Measurements from ENCODE around the gene GRAMD2A.

The GRAMD2A gene

GRCh38 chr15:72169236-72169920, 28.2 kb downstream of the GRAMD2A start:
- in situ Hi-C loops (cut with MboI; ENCODE audit: low sequenced_read_pairs): no loop called here

GRCh38 chr15:72168808-72169190, 28.8 kb downstream of the GRAMD2A start:
- in situ Hi-C loops (cut with MboI; ENCODE audit: low sequenced_read_pairs): no loop called here

- in situ Hi-C loops (cut with MboI; ENCODE audit: low sequenced_read_pairs): no loop called here
Measured at GRCh38 chr15:72168131-72168807, 29.3 kb downstream of the GRAMD2A start.

- in situ Hi-C loops (cut with MboI; ENCODE audit: low sequenced_read_pairs): no loop called here
Measured at GRCh38 chr15:72167445-72167844, 30.1 kb downstream of the GRAMD2A start.

GRCh38 chr15:72166716-72167417, 30.7 kb downstream of the GRAMD2A start:
- in situ Hi-C loops (cut with MboI; ENCODE audit: low sequenced_read_pairs): no loop called here

GRCh38 chr15:72163719-72164118, 33.9 kb downstream of the GRAMD2A start:
- in situ Hi-C loops (cut with MboI; ENCODE audit: low sequenced_read_pairs): no loop called here

- in situ Hi-C loops (cut with MboI; ENCODE audit: low sequenced_read_pairs): no loop called here
Measured at GRCh38 chr15:72162569-72162968, 35.0 kb downstream of the GRAMD2A start.

GRCh38 chr15:72161361-72162132, 36.0 kb downstream of the GRAMD2A start:
- in situ Hi-C loops (cut with MboI; ENCODE audit: low sequenced_read_pairs): no loop called here

GRCh38 chr15:72160696-72161245, 36.8 kb downstream of the GRAMD2A start:
- in situ Hi-C loops (cut with MboI; ENCODE audit: low sequenced_read_pairs): no loop called here

- in situ Hi-C loops (cut with MboI; ENCODE audit: low sequenced_read_pairs): loop anchor here (10.0 kb wide), 1 partner anchor 412 kb away; no protein-coding TSS in a partner anchor
Measured at GRCh38 chr15:72156928-72157327, 40.7 kb downstream of the GRAMD2A start.

- in situ Hi-C loops (cut with MboI; ENCODE audit: low sequenced_read_pairs): loop anchor here (10.0 kb wide), 1 partner anchor 411 kb away; no protein-coding TSS in a partner anchor
Measured at GRCh38 chr15:72155635-72156616, 41.7 kb downstream of the GRAMD2A start.

GRCh38 chr15:72155003-72155621, 42.5 kb downstream of the GRAMD2A start:
- in situ Hi-C loops (cut with MboI; ENCODE audit: low sequenced_read_pairs): loop anchor here (10.0 kb wide), 1 partner anchor 410 kb away; no protein-coding TSS in a partner anchor

- in situ Hi-C loops (cut with MboI; ENCODE audit: low sequenced_read_pairs): loop anchor here (10.0 kb wide), 1 partner anchor 410 kb away; no protein-coding TSS in a partner anchor
Measured at GRCh38 chr15:72154316-72154715, 43.3 kb downstream of the GRAMD2A start.

- in situ Hi-C loops (cut with MboI; ENCODE audit: low sequenced_read_pairs): loop anchor here (10.0 kb wide), 1 partner anchor 409 kb away; no protein-coding TSS in a partner anchor
Measured at GRCh38 chr15:72153269-72154000, 44.2 kb downstream of the GRAMD2A start.

- in situ Hi-C loops (cut with MboI; ENCODE audit: low sequenced_read_pairs): no loop called here
Measured at GRCh38 chr15:72147418-72147817, 50.2 kb downstream of the GRAMD2A start.

- in situ Hi-C loops (cut with MboI; ENCODE audit: low sequenced_read_pairs): no loop called here
Measured at GRCh38 chr15:72146934-72147333, 50.7 kb downstream of the GRAMD2A start.

GRCh38 chr15:72146221-72146620, 51.4 kb downstream of the GRAMD2A start:
- in situ Hi-C loops (cut with MboI; ENCODE audit: low sequenced_read_pairs): no loop called here
